LNCaP clone FGC (cell line): ENCODE measurements around the gene EBF3.

ENCODE experiments used
- DNase-seq: peaks from one replicate; pipeline ENCODE4 v3.0.0-alpha.2; 2011; ENCODE audit warnings: low read depth
- H3K4me3 ChIP-seq: 2 replicates; pipeline ENCODE4 v1.5.1; 2011; ENCODE audit warnings: mild to moderate bottlenecking, low read depth, low read length, control low read depth
- TF ChIP-seq, protein P1 (sequence below): IDR thresholded peaks from 2 replicates; pipeline ENCODE4 v1.5.1; 2012; ENCODE audit warnings: mild to moderate bottlenecking; ENCODE audit not compliant: control insufficient read depth, insufficient read depth; ENCODE audit errors: extremely low read depth

Gene EBF3

DNA sequence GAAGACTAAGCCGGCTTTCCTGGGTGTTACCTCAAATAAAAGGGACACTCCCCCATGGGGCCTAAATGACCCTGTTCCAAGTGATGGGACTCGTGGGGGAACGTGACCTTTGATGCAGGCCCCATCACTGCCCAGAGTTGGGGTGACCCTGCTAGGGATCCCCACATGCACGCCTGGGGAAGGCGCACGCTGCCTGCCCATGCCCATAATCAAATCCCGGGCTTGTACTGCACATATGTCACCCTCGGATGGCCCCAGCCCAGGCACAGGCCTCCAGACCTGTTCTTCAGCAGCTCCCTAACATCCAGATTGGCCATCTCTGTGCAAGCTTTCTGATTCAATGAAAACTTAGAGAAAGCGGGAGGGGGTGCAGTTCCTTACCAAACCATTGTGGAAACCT lies 14.7 kb downstream of the EBF3 start:
- TF ChIP-seq, protein P1, sequence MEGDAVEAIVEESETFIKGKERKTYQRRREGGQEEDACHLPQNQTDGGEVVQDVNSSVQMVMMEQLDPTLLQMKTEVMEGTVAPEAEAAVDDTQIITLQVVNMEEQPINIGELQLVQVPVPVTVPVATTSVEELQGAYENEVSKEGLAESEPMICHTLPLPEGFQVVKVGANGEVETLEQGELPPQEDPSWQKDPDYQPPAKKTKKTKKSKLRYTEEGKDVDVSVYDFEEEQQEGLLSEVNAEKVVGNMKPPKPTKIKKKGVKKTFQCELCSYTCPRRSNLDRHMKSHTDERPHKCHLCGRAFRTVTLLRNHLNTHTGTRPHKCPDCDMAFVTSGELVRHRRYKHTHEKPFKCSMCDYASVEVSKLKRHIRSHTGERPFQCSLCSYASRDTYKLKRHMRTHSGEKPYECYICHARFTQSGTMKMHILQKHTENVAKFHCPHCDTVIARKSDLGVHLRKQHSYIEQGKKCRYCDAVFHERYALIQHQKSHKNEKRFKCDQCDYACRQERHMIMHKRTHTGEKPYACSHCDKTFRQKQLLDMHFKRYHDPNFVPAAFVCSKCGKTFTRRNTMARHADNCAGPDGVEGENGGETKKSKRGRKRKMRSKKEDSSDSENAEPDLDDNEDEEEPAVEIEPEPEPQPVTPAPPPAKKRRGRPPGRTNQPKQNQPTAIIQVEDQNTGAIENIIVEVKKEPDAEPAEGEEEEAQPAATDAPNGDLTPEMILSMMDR: no peak
- no peak overlapping the region for H3K4me3 ChIP-seq
- DNase-seq: no peak

DNA sequence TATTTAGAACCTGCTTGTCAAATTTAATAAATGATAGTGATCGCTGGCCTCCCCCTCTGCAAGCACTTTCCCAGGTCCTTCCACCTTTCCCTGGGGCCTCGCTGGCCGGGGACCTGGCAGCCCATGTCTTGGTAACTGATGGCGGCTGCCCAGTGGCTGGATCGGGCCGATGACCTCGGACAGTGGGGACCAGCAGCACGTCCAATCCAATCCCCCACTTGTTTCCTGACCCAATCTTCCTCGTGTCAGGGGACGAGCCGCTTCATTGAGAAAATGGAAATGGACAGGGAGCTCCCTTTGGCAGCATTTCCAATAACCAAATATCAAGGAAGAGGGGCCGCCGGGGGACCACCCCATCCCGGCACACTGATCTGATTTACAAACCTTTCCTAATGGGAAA lies 17.2 kb downstream of the EBF3 start:
- no peak for DNase-seq
- TF ChIP-seq, protein P1: no peak
- no peak overlapping the region for H3K4me3 ChIP-seq

DNA sequence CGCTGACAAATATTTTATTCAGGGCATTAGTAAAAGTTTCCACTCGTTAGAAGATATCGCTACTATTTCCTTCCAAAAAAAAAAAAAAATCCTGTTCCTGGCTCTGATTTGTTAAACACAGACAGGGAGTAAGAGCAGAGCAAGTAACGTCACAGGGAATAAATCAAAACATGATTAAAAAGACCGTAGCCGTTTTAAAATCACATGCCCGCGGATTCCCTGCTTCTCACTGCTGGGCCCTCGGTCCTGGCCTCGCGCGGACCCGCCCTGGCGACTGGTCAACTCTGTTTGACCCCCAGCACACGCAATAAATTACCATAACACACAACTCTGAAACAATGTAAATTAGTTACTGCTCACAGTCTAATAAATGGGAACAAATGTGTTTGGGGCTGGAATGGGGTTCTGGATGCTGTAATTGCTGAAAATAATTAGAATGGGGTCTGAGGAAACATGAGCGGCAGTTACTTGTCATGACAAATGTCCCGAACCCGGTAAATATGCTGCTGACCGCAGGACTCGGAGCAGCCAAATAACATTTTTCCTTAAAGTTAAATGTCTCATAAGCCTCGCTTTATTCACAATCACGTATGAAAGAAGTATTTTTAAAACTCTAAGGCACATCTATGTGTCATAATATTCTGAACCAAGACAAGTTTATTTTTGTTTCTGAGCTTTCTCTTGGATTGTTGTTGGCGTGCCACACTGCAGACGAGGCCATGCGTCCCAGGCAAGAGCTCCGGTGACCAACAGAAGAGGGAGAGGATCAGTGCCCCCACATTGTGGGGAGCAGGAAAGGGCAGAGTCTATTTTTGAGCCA lies 17.9 kb downstream of the EBF3 start:
- no peak for DNase-seq
- no peak overlapping the region for H3K4me3 ChIP-seq
- TF ChIP-seq, protein P1: no peak

DNA sequence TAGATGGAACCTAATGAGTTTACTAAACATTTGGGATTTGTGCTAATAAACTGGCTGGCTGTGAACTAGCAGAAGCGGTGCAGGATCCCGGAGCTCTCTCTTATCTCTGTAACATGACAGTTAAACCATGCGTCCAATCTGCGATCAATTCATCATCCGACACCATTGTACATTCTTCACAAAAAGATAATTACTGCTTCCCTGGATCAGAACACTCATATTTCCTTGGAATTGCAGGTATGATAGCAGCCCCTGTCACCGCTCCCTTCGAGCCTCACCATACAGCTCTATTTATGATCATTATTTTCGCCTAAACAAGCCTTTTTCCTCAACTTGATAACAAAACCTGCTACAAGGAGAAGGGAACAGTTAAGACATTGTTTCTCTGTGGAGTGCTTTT lies 18.5 kb downstream of the EBF3 start:
- no peak for DNase-seq
- TF ChIP-seq, protein P1: no peak
- H3K4me3 ChIP-seq: no peak overlapping the region

DNA sequence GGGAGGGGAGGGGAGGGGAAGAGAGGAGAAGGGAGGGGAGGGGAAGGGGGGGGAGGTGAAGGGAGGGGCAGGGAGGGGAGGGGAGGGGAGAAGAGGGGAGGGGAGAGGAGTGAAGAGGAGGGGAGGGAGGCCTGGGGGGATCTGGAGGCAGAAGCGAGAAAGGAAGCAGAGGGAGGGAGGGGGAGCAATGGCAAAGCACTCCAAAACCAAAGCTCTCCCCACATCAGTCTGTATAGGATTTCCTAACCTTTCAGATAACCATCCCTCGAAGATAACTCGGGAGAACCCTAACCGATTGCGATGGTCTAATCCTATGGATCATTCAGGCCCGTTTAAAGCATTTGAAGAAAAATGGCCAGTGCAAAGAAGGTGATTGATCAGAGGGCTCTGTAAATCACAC lies 19.0 kb downstream of the EBF3 start:
- DNase-seq: no peak
- no peak overlapping the region for H3K4me3 ChIP-seq
- TF ChIP-seq, protein P1: no peak

DNA sequence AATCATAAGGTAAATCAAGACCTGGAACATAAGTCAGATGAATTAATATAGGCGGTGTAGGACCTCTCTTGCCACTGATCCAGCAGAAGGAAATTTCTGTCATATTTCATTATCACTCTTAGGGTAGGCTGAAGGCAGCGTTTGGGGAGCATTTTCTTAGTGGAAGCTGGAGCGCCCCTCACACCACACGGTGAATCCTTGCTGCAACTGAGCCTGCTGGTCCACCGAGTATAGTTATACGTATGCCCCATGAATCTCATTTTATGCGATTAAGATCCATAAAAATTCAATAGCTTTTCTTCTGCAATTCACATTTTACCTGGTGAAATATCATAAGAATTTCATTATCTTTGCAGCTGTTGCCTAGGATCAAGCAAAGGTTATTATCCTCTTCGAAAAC lies 19.6 kb downstream of the EBF3 start:
- DNase-seq: no peak
- no peak overlapping the region for H3K4me3 ChIP-seq
- TF ChIP-seq, protein P1: no peak
